Bronchial epithelial cell (primary cell): ENCODE data around the gene ATF3. TPM values are rescaled to one million over a fixed set of nuclear protein-coding genes. Genes with fewer than 3 reads are reported as not detected.

ENCODE experiments used
- DNase-seq: peaks from one replicate; pipeline ENCODE4 v3.0.0-alpha.2; 2010; ENCODE audit warnings: low read depth
- FAIRE-seq: peaks from 2 replicates; lab custom pipeline; 2011; peaks lifted over from hg19 to GRCh38; lab: Jason Lieb, UNC
- H3K27me3 ChIP-seq: 2 replicates; pipeline ENCODE4 v1.5.1; 2011; ENCODE audit warnings: low read length; ENCODE audit not compliant: control insufficient read depth, insufficient read depth
- H3K36me3 ChIP-seq: 2 replicates; pipeline ENCODE4 v1.5.1; 2011; ENCODE audit warnings: low read length; ENCODE audit not compliant: control insufficient read depth, insufficient read depth
- H3K4me3 ChIP-seq: 2 replicates; pipeline ENCODE4 v1.5.1; 2011; ENCODE audit warnings: mild to moderate bottlenecking, low read depth, low read length, control low read depth
- total RNA-seq: library from RNA; depleted of rRNA; stranded (reverse); fragments of >200 nt; gene quantifications from 2 replicates; pipeline ENCODE4 v1.2.1, GENCODE V29; 2014
- TF ChIP-seq, protein P1 (sequence below): IDR thresholded peaks from 2 replicates; pipeline ENCODE4 v1.5.1; 2011; ENCODE audit warnings: mild to moderate bottlenecking, moderate library complexity, low read length, control low read depth, inconsistent platforms; ENCODE audit not compliant: insufficient read depth, severe bottlenecking

Gene ATF3
- total RNA-seq, 1 donor from 2014 or later: 19.2 TPM

DNA sequence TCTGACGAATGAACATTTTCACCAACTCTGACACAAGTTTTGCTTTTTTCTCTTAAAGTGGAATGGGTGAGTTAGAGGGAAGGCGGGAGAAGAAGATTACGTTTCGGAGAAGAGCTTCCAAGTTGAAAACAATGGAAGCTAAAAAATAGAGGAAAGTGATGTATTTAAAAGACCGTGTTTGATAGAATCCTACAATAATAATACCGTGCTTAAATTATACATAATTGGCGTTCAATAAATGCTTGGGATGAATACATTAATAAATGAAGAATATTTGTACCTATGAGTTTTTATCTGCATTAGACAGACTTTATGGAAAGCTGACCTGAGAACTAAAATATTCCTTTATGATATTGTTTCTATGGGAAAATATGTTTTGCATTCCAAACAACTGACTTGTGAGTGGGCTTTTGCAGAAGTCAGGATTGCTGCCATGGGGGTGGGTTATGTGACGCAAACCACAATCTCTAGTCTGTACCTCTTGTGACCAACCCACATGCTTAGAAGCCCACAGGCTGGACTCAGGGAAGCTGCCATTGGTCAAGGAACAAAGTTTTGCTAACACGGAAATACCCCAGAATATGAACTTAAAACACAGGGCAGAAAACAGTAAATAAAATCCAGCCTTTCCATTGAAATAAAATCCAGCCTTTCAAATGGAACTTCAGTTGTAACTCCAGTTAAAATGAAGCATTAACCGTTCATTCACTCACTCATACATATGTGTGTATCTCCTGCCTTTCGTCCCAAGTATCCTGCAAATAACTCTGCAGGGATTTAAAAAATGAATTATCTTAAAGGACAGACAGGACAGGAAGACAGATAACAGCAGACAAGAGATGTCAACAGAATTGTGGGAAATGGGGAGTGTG, 21.3 kb upstream of the ATF3 start:
- TF ChIP-seq, protein P1, sequence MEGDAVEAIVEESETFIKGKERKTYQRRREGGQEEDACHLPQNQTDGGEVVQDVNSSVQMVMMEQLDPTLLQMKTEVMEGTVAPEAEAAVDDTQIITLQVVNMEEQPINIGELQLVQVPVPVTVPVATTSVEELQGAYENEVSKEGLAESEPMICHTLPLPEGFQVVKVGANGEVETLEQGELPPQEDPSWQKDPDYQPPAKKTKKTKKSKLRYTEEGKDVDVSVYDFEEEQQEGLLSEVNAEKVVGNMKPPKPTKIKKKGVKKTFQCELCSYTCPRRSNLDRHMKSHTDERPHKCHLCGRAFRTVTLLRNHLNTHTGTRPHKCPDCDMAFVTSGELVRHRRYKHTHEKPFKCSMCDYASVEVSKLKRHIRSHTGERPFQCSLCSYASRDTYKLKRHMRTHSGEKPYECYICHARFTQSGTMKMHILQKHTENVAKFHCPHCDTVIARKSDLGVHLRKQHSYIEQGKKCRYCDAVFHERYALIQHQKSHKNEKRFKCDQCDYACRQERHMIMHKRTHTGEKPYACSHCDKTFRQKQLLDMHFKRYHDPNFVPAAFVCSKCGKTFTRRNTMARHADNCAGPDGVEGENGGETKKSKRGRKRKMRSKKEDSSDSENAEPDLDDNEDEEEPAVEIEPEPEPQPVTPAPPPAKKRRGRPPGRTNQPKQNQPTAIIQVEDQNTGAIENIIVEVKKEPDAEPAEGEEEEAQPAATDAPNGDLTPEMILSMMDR: no peak
- Histone ChIP-seq H3K4me3 (no peak overlapping the region), H3K36me3 (no peaks in the 10 kb centered on the region), H3K27me3 (peaks cover 7% of the 10 kb centered on the region)
- FAIRE-seq: no peak
- DNase-seq: no peak

DNA sequence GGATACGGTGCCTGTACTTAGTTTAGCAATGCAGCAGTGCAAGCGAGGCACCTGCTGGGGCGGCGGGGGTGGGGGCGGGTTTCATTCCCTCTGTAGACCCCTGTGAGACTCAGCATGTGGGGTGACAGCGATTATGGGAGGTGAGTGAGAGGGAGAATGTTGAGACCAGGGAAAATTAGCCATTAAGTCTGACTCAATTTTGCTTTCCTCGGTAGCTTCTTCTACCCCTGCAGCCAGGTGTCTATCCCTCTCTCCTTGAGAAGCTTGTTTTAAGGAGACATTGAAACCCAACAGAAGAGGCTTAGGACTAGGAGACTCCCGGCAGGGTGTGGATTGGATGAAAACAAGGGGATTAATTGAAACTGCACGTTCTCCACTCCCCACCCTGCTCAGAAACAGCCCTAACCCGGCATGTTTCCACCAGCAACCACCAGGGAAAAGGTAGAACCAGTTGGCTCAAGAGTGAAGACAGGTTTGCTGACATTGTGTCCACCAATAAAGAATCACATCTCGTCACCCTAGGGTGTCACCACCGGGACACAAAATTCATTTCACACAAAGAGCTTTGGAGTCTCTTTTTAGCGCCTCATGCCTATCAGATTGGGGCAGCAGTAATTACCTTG, 20.6 kb upstream of the ATF3 start:
- H3K4me3 ChIP-seq: no peak overlapping the region
- no peak for DNase-seq
- H3K36me3 ChIP-seq: no peaks in the 10 kb centered on the region
- no peak for FAIRE-seq
- TF ChIP-seq, protein P1: no peak
- peaks cover 7% of the 10 kb centered on the region for H3K27me3 ChIP-seq

DNA sequence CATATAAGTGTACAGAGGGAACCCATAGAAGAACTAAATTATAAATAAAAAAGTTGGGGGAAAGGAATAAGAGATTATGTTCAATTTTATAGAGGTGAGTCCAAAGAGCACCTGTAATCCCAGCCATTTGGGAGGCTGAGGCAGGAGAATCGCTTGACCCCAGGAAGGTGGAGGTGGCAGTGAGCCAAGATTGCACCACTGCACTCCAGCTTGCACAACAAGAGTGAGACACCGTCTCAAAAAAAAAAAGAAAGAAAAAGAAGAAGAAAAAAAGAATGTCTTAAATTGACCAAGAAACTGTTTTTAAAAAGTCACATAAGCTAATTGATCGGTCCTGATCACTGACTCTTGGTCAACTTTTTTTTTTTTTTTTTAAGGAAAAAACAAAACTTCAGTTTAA, 19.1 kb upstream of the ATF3 start:
- no peak overlapping the region for H3K4me3 ChIP-seq
- H3K27me3 ChIP-seq: peaks cover 5% of the 10 kb centered on the region
- no peak for FAIRE-seq
- no peak for DNase-seq
- H3K36me3 ChIP-seq: no peaks in the 10 kb centered on the region
- TF ChIP-seq, protein P1: no peak

DNA sequence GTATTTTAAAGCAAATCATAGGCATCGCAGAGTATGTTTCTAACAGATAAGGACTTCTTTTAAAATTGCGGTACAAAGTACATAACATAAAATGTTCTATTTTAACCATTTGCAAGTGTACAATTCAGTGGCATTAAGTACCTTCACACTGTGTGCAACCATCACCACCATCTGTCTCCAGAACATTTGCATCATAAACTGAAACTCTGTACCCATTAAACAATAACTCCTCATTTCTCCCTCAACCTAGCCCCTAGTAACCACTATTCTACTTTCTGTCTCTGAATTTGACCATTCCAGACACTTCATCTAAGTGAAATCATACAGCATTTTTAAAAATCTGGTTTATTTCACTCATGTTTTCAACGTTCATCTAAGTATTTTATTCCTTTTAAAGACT, 16.6 kb upstream of the ATF3 start:
- H3K4me3 ChIP-seq: no peak overlapping the region
- TF ChIP-seq, protein P1: no peak
- H3K27me3 ChIP-seq: peaks cover 5% of the 10 kb centered on the region
- DNase-seq (no peak), FAIRE-seq (no peak)
- no peaks in the 10 kb centered on the region for H3K36me3 ChIP-seq

DNA sequence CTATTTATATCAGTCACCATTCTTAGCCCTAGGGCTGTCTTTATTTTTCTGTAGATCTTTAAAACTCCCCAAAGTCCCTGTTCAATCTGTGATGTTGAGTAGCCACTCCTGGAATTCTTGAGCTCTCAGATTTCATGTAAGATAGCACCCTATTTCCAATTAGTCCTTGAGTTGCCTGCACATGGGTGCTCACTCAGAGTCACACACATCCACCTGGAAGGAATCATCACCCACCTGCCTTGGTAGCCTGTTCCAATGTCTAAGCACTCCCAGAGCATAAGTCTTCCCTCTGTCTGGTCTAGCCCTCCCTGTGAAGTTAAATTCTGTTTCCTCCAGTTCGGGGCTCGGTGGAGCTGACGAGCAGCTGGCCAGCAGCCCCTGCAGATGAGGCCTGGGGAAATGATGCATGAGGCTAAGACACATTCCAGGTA, 14.7 kb upstream of the ATF3 start:
- H3K36me3 ChIP-seq: no peaks in the 10 kb centered on the region
- H3K4me3 ChIP-seq: no peak overlapping the region
- FAIRE-seq (no peak), DNase-seq (no peak)
- peaks cover 2% of the 10 kb centered on the region for H3K27me3 ChIP-seq
- TF ChIP-seq, protein P1: no peak
